Measurements from ENCODE around the gene ANXA6.
A peak's percentile ranks its signal among the peaks of the same experiment; 100 is the strongest.

ANXA6 gene

GRCh38 chr5:151097820-151098767, 59.5 kb downstream of the ANXA6 start:
- peak; percentile 51 for DNase-seq

- DNase-seq: no peak
Observed at GRCh38 chr5:151097061-151097460, 60.5 kb downstream of the ANXA6 start.

GRCh38 chr5:151096001-151096373, 61.6 kb downstream of the ANXA6 start:
- no peak for DNase-seq

GRCh38 chr5:151095341-151096000, 62.1 kb downstream of the ANXA6 start:
- no peak for DNase-seq

- DNase-seq: no peak
Observed at GRCh38 chr5:151094852-151095245, 62.7 kb downstream of the ANXA6 start.

GRCh38 chr5:151094030-151094851, 63.3 kb downstream of the ANXA6 start:
- DNase-seq: no peak

GRCh38 chr5:151093476-151093889, 64.1 kb downstream of the ANXA6 start:
- no peak for DNase-seq

GRCh38 chr5:151092762-151093161, 64.8 kb downstream of the ANXA6 start:
- DNase-seq: no peak

- no peak for DNase-seq
Observed at GRCh38 chr5:151089726-151090125, 67.9 kb downstream of the ANXA6 start.

- DNase-seq: no peak
Observed at GRCh38 chr5:151088986-151089385, 68.6 kb downstream of the ANXA6 start.

GRCh38 chr5:151087486-151087885, 70.1 kb downstream of the ANXA6 start:
- DNase-seq: no peak

GRCh38 chr5:151086905-151087360, 70.6 kb downstream of the ANXA6 start:
- DNase-seq: no peak

- DNase-seq: no peak
Observed at GRCh38 chr5:151086192-151086869, 71.2 kb downstream of the ANXA6 start.

GRCh38 chr5:151085517-151086041, 72.0 kb downstream of the ANXA6 start:
- DNase-seq: no peak

GRCh38 chr5:151084363-151084762, 73.2 kb downstream of the ANXA6 start:
- DNase-seq: no peak

GRCh38 chr5:151083081-151083676, 74.4 kb downstream of the ANXA6 start:
- DNase-seq: no peak

GRCh38 chr5:151082282-151082902, 75.2 kb downstream of the ANXA6 start:
- no peak for DNase-seq

- no peak for DNase-seq
Observed at GRCh38 chr5:151081431-151082281, 75.9 kb downstream of the ANXA6 start.

- peak; percentile 92 for DNase-seq
Observed at GRCh38 chr5:151080613-151081430, 76.8 kb downstream of the ANXA6 start, which contains the start of gene TNIP1. TNIP1 (minus strand) TSS chr5:151081034; CDS start chr5:151065095, 15,939 bp downstream.

Measured in GDM1 (cell line).